Measurements from ENCODE around the gene LAMB2. TPM values are rescaled to one million over a fixed set of nuclear protein-coding genes. Genes with fewer than 3 reads are reported as not detected.

LAMB2 gene
- total RNA-seq, 1 experiment from 2014 or later: 118 TPM

GRCh38 chr3:49170744-49171118 lies 37.9 kb upstream of the LAMB2 start:
- CTCF ChIA-PET: interaction anchor here (0.6 to 3.0 kb wide), 51 partner anchors 9 to 475 kb away, joined by 3 to 36 read pairs (median 5); partner anchors contain the start of genes AMT, DAG1, IMPDH2 and LAMB2
- no peak for DNase-seq (ENCODE audit: low spot score)
- ATAC-seq: no peak; the same call in 1 of the 2 replicates
- POLR2A ChIA-PET: interaction anchor here (1.2 to 1.6 kb wide), 2 partner anchors 38 to 76 kb away, joined by 4 read pairs; partner anchors contain the start of gene LAMB2
- H3K27me3 Mint-ChIP-seq (ENCODE audit: low read depth): peaks cover 20% of the 10 kb centered on the region
- H3K4me1 Mint-ChIP-seq: peaks cover 26% of the 10 kb centered on the region
- H3K4me3 Mint-ChIP-seq: peak overlapping the region; percentile 82
- no peak for TF ChIP-seq ESRRA (CRISPR knock-in tag; IDR thresholded peaks at IDR 0.05; ENCODE audit: borderline replicate concordance)
- no peak for TF ChIP-seq EMX1 (CRISPR knock-in tag; IDR thresholded peaks at IDR 0.05)
- TF ChIP-seq PRDM15 (CRISPR knock-in tag; IDR thresholded peaks at IDR 0.05): no peak
- TF ChIP-seq ZNF532 (CRISPR knock-in tag; IDR thresholded peaks at IDR 0.05; ENCODE audit: borderline replicate concordance): no peak
- TF ChIP-seq PREB (CRISPR knock-in tag; IDR thresholded peaks at IDR 0.05; ENCODE audit: borderline replicate concordance): no peak
- no peak for TF ChIP-seq ELF4 (CRISPR knock-in tag; IDR thresholded peaks at IDR 0.05; ENCODE audit: low read depth)
- TF ChIP-seq USF1 (CRISPR knock-in tag; IDR thresholded peaks at IDR 0.05): no peak
- no peak for TF ChIP-seq FOXP1 (CRISPR knock-in tag; IDR thresholded peaks at IDR 0.05; ENCODE audit: borderline replicate concordance)
- no peaks in the 10 kb centered on the region for H3K36me3 Mint-ChIP-seq
- H3K9me3 Mint-ChIP-seq: no peaks in the 10 kb centered on the region
- no peak overlapping the region for H3K27ac Mint-ChIP-seq

GRCh38 chr3:49166752-49167556 lies 34.1 kb upstream of the LAMB2 start:
- Mint-ChIP-seq H3K36me3 (peaks cover 11% of the 10 kb centered on the region), H3K9me3 (no peaks in the 10 kb centered on the region), H3K27ac (no peak overlapping the region; the same call in 1 of the 2 replicates), H3K4me1 (peaks cover 22% of the 10 kb centered on the region), H3K27me3 (ENCODE audit: low read depth) (peaks cover 20% of the 10 kb centered on the region), H3K4me3 (peak overlapping the region; percentile 79)
- CTCF ChIA-PET: no interaction called here
- TF ChIP-seq GABPB1 (CRISPR knock-in tag; IDR thresholded peaks at IDR 0.05): no peak
- ATAC-seq (no peak), DNase-seq (ENCODE audit: low spot score) (no peak)
- POLR2A ChIA-PET: no interaction called here
